ENCODE results near the gene LSP1. TPM values are rescaled to one million over a fixed set of nuclear protein-coding genes. Genes with fewer than 3 reads are reported as not detected.

LSP1 gene
- total RNA-seq, 1 experiment from 2014 or later: not detected

GRCh38 chr11:1933416-1934334 lies 80.8 kb downstream of the LSP1 start:
- ChIA-PET CTCF (no interaction called here), POLR2A (ENCODE audit: low non-redundant PET) (no interaction called here)
- no peak overlapping the region for H3K4me3 ChIP-seq (ENCODE audit: low read depth, low read length, poor library complexity, severe bottlenecking)
- DNase-seq (ENCODE audit: low spot score): no peak
- no TSS peak for BruUV-seq (replicated peaks)
- H3K36me3 ChIP-seq (ENCODE audit: insufficient read depth, low read length, poor library complexity, severe bottlenecking): no peaks in the 10 kb centered on the region
- H3K4me1 ChIP-seq (ENCODE audit: insufficient read depth, low read length, poor library complexity, severe bottlenecking): no peaks in the 10 kb centered on the region
- H3K9me3 ChIP-seq (ENCODE audit: low read depth, low read length, poor library complexity, severe bottlenecking): no peaks in the 10 kb centered on the region
- TF ChIP-seq CTCF (conservative IDR thresholded peaks at IDR 0.05; ENCODE audit: low read depth, low read length) (no peak), EZH2 (IDR thresholded peaks at IDR 0.05; ENCODE audit: borderline replicate concordance, low read depth, low read length, poor library complexity, severe bottlenecking) (no peak)
- no peaks in the 10 kb centered on the region for H3K27me3 ChIP-seq (replicated peaks; ENCODE audit: insufficient read depth, low read depth, low read length, poor library complexity)
- H3K27ac ChIP-seq (ENCODE audit: low read depth, low read length, poor library complexity, severe bottlenecking): no peak overlapping the region
- intact Hi-C loops (cut with micrococcal nuclease; ENCODE audit: unreplicated experiment): no loop called here

- Histone ChIP-seq H3K9me3 (ENCODE audit: low read depth, low read length, poor library complexity, severe bottlenecking) (no peaks in the 10 kb centered on the region), H3K27me3 (replicated peaks; ENCODE audit: insufficient read depth, low read depth, low read length, poor library complexity) (no peaks in the 10 kb centered on the region), H3K4me3 (ENCODE audit: low read depth, low read length, poor library complexity, severe bottlenecking) (no peak overlapping the region), H3K36me3 (ENCODE audit: insufficient read depth, low read length, poor library complexity, severe bottlenecking) (no peaks in the 10 kb centered on the region), H3K4me1 (ENCODE audit: insufficient read depth, low read length, poor library complexity, severe bottlenecking) (no peaks in the 10 kb centered on the region), H3K27ac (ENCODE audit: low read depth, low read length, poor library complexity, severe bottlenecking) (no peak overlapping the region)
- BruUV-seq (replicated peaks): no TSS peak
- ChIA-PET POLR2A (ENCODE audit: low non-redundant PET) (no interaction called here), CTCF (no interaction called here)
- TF ChIP-seq EZH2 (IDR thresholded peaks at IDR 0.05; ENCODE audit: borderline replicate concordance, low read depth, low read length, poor library complexity, severe bottlenecking) (no peak), CTCF (conservative IDR thresholded peaks at IDR 0.05; ENCODE audit: low read depth, low read length) (no peak)
- intact Hi-C loops (cut with micrococcal nuclease; ENCODE audit: unreplicated experiment): no loop called here
- DNase-seq (ENCODE audit: low spot score): no peak
Measured at GRCh38 chr11:1934335-1935155, 81.7 kb downstream of the LSP1 start.

GRCh38 chr11:1935156-1936071 lies 82.5 kb downstream of the LSP1 start:
- DNase-seq (ENCODE audit: low spot score): no peak
- ChIA-PET POLR2A (ENCODE audit: low non-redundant PET) (no interaction called here), CTCF (no interaction called here)
- TF ChIP-seq CTCF (conservative IDR thresholded peaks at IDR 0.05; ENCODE audit: low read depth, low read length) (no peak), EZH2 (IDR thresholded peaks at IDR 0.05; ENCODE audit: borderline replicate concordance, low read depth, low read length, poor library complexity, severe bottlenecking) (no peak)
- no peaks in the 10 kb centered on the region for H3K9me3 ChIP-seq (ENCODE audit: low read depth, low read length, poor library complexity, severe bottlenecking)
- no peaks in the 10 kb centered on the region for H3K27me3 ChIP-seq (replicated peaks; ENCODE audit: insufficient read depth, low read depth, low read length, poor library complexity)
- H3K4me3 ChIP-seq (ENCODE audit: low read depth, low read length, poor library complexity, severe bottlenecking): no peak overlapping the region
- intact Hi-C loops (cut with micrococcal nuclease; ENCODE audit: unreplicated experiment): no loop called here
- no peaks in the 10 kb centered on the region for H3K36me3 ChIP-seq (ENCODE audit: insufficient read depth, low read length, poor library complexity, severe bottlenecking)
- H3K27ac ChIP-seq (ENCODE audit: low read depth, low read length, poor library complexity, severe bottlenecking): no peak overlapping the region
- H3K4me1 ChIP-seq (ENCODE audit: insufficient read depth, low read length, poor library complexity, severe bottlenecking): no peaks in the 10 kb centered on the region
- no TSS peak for BruUV-seq (replicated peaks)

Measured in A673 (cell line).